Neural cell (in vitro differentiated cells): Measurements from ENCODE around the gene CBY1. TPM values are rescaled to one million over a fixed set of nuclear protein-coding genes. Genes with fewer than 3 reads are reported as not detected.

Source experiments
- H2AFZ ChIP-seq: fragments of 200-600, 300-800 bp; sonication (generic), shearing (Covaris generic); 2 replicates; pipeline ENCODE4 v1.6.0; 2014; ENCODE audit warnings: low read depth, mild to moderate bottlenecking, antibody characterized with exemption, low read length, moderate library complexity
- H3F3A ChIP-seq: fragments of 200-600 bp; shearing (Covaris generic); 2 replicates; pipeline ENCODE4 v1.6.1; 2016; ENCODE audit warnings: mild to moderate bottlenecking, moderate library complexity, mixed read lengths, antibody characterized with exemption, low read length; ENCODE audit not compliant: insufficient read depth, poor library complexity, severe bottlenecking
- H3K27ac ChIP-seq: fragments of 200-600, 300-800 bp; sonication (generic), shearing (Covaris generic); 2 replicates; pipeline ENCODE4 v1.5.1; 2014; ENCODE audit warnings: mild to moderate bottlenecking, low read length, moderate library complexity
- H3K27me3 ChIP-seq: fragments of 300-800, 200-600 bp; sonication (generic), shearing (Covaris generic); 2 replicates; pipeline ENCODE4 v1.6.0; 2014; ENCODE audit warnings: mild to moderate bottlenecking, low read depth, low read length, moderate library complexity; ENCODE audit not compliant: insufficient read depth
- H3K36me3 ChIP-seq: fragments of 300-800, 200-600 bp; sonication (generic), shearing (Covaris generic); 2 replicates; pipeline ENCODE4 v1.5.1; 2014; ENCODE audit warnings: mild to moderate bottlenecking, antibody characterized with exemption, low read length, moderate library complexity; ENCODE audit not compliant: insufficient read depth
- H3K4me2 ChIP-seq: fragments of 300-800, 200-600 bp; sonication (generic), shearing (Covaris generic); 2 replicates; pipeline ENCODE4 v1.6.0; 2014; ENCODE audit warnings: mild to moderate bottlenecking, low read length
- H3K4me3 ChIP-seq: fragments of 300-800, 200-600 bp; sonication (generic), shearing (Covaris generic); 2 replicates; pipeline ENCODE4 v1.5.1; 2014; ENCODE audit warnings: mild to moderate bottlenecking, low read length, moderate library complexity
- H3K79me2 ChIP-seq: fragments of 200-600 bp; shearing (Covaris generic); replicated peaks from 2 replicates; pipeline ENCODE4 v1.6.0; 2014; ENCODE audit warnings: mild to moderate bottlenecking, low read length, moderate library complexity; ENCODE audit not compliant: insufficient read depth
- H3K9ac ChIP-seq: fragments of 300-800, 200-600 bp; sonication (generic), shearing (Covaris generic); 2 replicates; pipeline ENCODE4 v1.6.1; 2016; ENCODE audit warnings: mild to moderate bottlenecking, low read length, mixed read lengths
- H3K9me2 ChIP-seq: fragments of 200-600 bp; shearing (Covaris generic); 2 replicates; pipeline ENCODE4 v1.6.1; 2016; ENCODE audit warnings: mild to moderate bottlenecking, low read length, mixed read lengths; ENCODE audit not compliant: insufficient read depth
- H3K9me3 ChIP-seq: fragments of 200-600, 300-800 bp; sonication (generic), shearing (Covaris generic); 2 replicates; pipeline ENCODE4 v1.6.1; 2016; ENCODE audit warnings: mild to moderate bottlenecking, mixed run types, low read length, moderate library complexity, mixed read lengths
- H4K20me1 ChIP-seq: fragments of 200-600 bp; shearing (Covaris generic); 2 replicates; pipeline ENCODE4 v1.6.1; 2016; ENCODE audit warnings: mild to moderate bottlenecking, mixed run types; ENCODE audit not compliant: insufficient read depth
- EP300 ChIP-seq: fragments of 450-650 bp; conservative IDR thresholded peaks from 2 replicates; pipeline ENCODE4 v1.6.1; 2014; ENCODE audit warnings: antibody characterized with exemption, mild to moderate bottlenecking, moderate library complexity; ENCODE audit not compliant: poor library complexity, severe bottlenecking
- EZH2 ChIP-seq: fragments of 200-600, 300-800 bp; shearing (Covaris generic), sonication (generic); IDR thresholded peaks from 2 replicates; pipeline ENCODE4 v1.6.1; 2014; ENCODE audit warnings: antibody characterized with exemption, low read length, borderline replicate concordance, mild to moderate bottlenecking; ENCODE audit not compliant: insufficient read depth, poor library complexity, severe bottlenecking
- MXI1 ChIP-seq: fragments of 450-650 bp; conservative IDR thresholded peaks from 2 replicates; pipeline ENCODE4 v1.6.1; 2014; ENCODE audit warnings: antibody characterized with exemption, mild to moderate bottlenecking; ENCODE audit not compliant: poor library complexity, severe bottlenecking
- POLR2AphosphoS5 ChIP-seq: IDR thresholded peaks from 2 replicates; pipeline ENCODE4 v1.6.1; 2012
- RAD21 ChIP-seq: fragments of 450-650 bp; conservative IDR thresholded peaks from 2 replicates; pipeline ENCODE4 v1.6.1; 2014; ENCODE audit warnings: antibody characterized with exemption, mild to moderate bottlenecking, moderate library complexity
- SMC3 ChIP-seq: fragments of 450-650 bp; conservative IDR thresholded peaks from 2 replicates; pipeline ENCODE4 v1.6.1; 2014; ENCODE audit warnings: antibody characterized with exemption, mild to moderate bottlenecking, moderate library complexity; ENCODE audit not compliant: poor library complexity
- TAF1 ChIP-seq: IDR thresholded peaks from 2 replicates; pipeline ENCODE4 v1.6.1; 2012; ENCODE audit warnings: low read depth
- polyA plus RNA-seq: library from polyadenylated mRNA; depleted of rRNA; stranded (reverse); fragments of >200 nt; gene quantifications from 2 replicates; pipeline ENCODE4 v1.2.3, GENCODE V29; 2014
- TF ChIP-seq, protein P1 (sequence below): fragments of 450-650 bp; IDR thresholded peaks from 2 replicates; pipeline ENCODE4 v1.5.1; 2014; ENCODE audit warnings: antibody characterized with exemption, mild to moderate bottlenecking, moderate library complexity; ENCODE audit not compliant: poor library complexity, severe bottlenecking
- TF ChIP-seq, protein P2 (sequence below): IDR thresholded peaks from 2 replicates; pipeline ENCODE4 v1.6.1; 2012; ENCODE audit warnings: borderline replicate concordance

The CBY1 gene
- polyA plus RNA-seq, 1 donor from 2014 or later: 51.4 TPM

DNA sequence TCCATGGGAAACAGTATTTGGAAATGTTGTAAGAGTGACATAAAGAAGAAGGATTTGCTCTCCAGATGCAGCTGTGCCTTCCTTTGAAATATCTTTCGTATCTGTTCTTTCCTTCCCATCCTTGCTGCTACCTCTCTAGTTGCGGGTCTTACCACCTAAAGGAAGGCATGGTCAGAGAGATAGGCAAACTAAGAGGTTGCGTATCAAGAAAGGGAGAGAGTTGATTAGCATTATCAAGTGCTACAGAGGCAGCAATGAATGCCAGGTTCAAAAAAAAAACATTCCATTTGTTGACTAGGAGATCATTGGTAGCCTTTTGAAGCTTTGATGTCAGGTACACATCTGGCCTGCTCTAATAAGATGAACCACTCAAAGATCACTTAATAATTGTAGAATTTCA lies 53.9 kb downstream of the CBY1 start:
- no peak overlapping the region for H3K4me3 ChIP-seq
- TF ChIP-seq, protein P1, sequence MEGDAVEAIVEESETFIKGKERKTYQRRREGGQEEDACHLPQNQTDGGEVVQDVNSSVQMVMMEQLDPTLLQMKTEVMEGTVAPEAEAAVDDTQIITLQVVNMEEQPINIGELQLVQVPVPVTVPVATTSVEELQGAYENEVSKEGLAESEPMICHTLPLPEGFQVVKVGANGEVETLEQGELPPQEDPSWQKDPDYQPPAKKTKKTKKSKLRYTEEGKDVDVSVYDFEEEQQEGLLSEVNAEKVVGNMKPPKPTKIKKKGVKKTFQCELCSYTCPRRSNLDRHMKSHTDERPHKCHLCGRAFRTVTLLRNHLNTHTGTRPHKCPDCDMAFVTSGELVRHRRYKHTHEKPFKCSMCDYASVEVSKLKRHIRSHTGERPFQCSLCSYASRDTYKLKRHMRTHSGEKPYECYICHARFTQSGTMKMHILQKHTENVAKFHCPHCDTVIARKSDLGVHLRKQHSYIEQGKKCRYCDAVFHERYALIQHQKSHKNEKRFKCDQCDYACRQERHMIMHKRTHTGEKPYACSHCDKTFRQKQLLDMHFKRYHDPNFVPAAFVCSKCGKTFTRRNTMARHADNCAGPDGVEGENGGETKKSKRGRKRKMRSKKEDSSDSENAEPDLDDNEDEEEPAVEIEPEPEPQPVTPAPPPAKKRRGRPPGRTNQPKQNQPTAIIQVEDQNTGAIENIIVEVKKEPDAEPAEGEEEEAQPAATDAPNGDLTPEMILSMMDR: no peak
- TF ChIP-seq, protein P2, sequence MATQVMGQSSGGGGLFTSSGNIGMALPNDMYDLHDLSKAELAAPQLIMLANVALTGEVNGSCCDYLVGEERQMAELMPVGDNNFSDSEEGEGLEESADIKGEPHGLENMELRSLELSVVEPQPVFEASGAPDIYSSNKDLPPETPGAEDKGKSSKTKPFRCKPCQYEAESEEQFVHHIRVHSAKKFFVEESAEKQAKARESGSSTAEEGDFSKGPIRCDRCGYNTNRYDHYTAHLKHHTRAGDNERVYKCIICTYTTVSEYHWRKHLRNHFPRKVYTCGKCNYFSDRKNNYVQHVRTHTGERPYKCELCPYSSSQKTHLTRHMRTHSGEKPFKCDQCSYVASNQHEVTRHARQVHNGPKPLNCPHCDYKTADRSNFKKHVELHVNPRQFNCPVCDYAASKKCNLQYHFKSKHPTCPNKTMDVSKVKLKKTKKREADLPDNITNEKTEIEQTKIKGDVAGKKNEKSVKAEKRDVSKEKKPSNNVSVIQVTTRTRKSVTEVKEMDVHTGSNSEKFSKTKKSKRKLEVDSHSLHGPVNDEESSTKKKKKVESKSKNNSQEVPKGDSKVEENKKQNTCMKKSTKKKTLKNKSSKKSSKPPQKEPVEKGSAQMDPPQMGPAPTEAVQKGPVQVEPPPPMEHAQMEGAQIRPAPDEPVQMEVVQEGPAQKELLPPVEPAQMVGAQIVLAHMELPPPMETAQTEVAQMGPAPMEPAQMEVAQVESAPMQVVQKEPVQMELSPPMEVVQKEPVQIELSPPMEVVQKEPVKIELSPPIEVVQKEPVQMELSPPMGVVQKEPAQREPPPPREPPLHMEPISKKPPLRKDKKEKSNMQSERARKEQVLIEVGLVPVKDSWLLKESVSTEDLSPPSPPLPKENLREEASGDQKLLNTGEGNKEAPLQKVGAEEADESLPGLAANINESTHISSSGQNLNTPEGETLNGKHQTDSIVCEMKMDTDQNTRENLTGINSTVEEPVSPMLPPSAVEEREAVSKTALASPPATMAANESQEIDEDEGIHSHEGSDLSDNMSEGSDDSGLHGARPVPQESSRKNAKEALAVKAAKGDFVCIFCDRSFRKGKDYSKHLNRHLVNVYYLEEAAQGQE: no peak
- TF ChIP-seq TAF1: no peak
- no peak for TF ChIP-seq EP300
- no peak for TF ChIP-seq POLR2AphosphoS5
- H3K9ac ChIP-seq: no peak overlapping the region
- H3K36me3 ChIP-seq: no peaks in the 10 kb centered on the region
- no peaks in the 10 kb centered on the region for H4K20me1 ChIP-seq
- H3K27ac ChIP-seq: no peak overlapping the region
- H3K9me3 ChIP-seq: no peaks in the 10 kb centered on the region
- no peaks in the 10 kb centered on the region for H3F3A ChIP-seq
- H2AFZ ChIP-seq: no peak overlapping the region
- H3K27me3 ChIP-seq: no peaks in the 10 kb centered on the region
- no peaks in the 10 kb centered on the region for H3K9me2 ChIP-seq
- no peak overlapping the region for H3K4me2 ChIP-seq
- H3K79me2 ChIP-seq: peaks cover 76% of the 10 kb centered on the region

DNA sequence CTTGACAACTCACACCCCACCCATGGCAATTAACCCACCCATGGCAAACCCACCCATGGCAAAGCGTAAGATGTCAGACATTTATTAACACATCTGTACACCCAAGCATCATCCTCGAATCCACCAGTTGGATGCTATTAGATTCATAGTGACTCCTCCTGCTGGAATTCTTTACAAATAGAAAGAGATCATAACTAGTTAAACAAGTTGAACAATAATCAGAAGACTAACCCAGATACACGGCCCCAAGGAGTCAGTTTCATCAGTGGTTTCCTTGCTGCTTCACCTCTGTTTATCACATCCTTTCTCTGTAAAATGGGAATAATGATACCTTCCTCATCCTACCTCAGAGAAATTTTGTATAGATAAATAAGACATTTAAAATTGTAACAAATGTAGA lies 54.4 kb downstream of the CBY1 start:
- no peaks in the 10 kb centered on the region for H3F3A ChIP-seq
- H3K9ac ChIP-seq: no peak overlapping the region
- H3K27ac ChIP-seq: no peak overlapping the region
- H3K9me2 ChIP-seq: no peaks in the 10 kb centered on the region
- H3K4me2 ChIP-seq: no peak overlapping the region
- H2AFZ ChIP-seq: no peak overlapping the region
- no peak for TF ChIP-seq SMC3
- no peak for TF ChIP-seq MXI1
- no peaks in the 10 kb centered on the region for H4K20me1 ChIP-seq
- H3K9me3 ChIP-seq: no peaks in the 10 kb centered on the region
- peaks cover 76% of the 10 kb centered on the region for H3K79me2 ChIP-seq
- no peaks in the 10 kb centered on the region for H3K27me3 ChIP-seq
- H3K36me3 ChIP-seq: no peaks in the 10 kb centered on the region
- no peak overlapping the region for H3K4me3 ChIP-seq

DNA sequence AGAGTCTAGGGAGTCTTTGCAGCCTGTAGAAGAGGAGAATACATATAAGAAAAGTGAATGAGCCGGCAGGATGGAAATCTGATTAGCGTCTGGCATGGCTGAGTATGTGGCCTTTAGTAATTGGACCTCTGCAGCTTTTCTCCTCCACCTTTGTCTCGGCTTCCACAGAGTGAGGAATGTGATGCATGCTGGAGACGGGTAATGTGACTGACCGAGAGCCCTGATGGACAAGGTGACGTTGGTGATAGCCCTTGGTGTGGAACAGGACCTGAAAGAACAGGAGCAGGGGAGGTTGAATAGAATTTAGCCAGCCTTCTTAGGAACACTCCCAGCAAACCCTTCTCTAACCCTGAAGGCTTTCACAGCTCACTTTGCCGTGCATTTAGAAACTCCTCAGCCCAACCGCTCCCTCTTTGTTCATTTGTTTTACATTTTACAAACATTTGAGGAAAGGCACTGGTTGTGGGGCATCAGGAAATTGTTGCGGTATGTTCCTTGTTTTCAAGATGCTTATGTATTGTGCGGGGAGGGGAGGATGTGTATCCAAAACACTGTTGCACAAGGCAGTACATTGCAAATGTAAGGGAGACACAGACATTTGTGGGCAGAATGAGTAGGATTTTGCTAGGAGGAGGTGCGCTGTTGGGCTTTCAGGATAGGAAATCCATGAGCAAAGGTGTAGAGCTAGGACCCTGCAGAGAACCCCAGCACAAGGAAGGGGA lies 56.2 kb downstream of the CBY1 start:
- Histone ChIP-seq H3K4me2 (no peak overlapping the region), H3K79me2 (peaks cover 61% of the 10 kb centered on the region), H3K4me3 (no peak overlapping the region), H3K27me3 (no peaks in the 10 kb centered on the region), H3K36me3 (no peaks in the 10 kb centered on the region), H3K9me2 (no peaks in the 10 kb centered on the region), H3K27ac (no peak overlapping the region), H3K9me3 (no peaks in the 10 kb centered on the region), H3F3A (no peaks in the 10 kb centered on the region), H2AFZ (no peak overlapping the region), H3K9ac (no peak overlapping the region), H4K20me1 (no peaks in the 10 kb centered on the region)
- TF ChIP-seq MXI1 (no peak), EP300 (no peak), RAD21 (no peak), POLR2AphosphoS5 (no peak), TAF1 (no peak), SMC3 (no peak), EZH2 (no peak)
- TF ChIP-seq, protein P1: no peak
- TF ChIP-seq, protein P2: no peak
